ENCODE results near the gene MICAL3. TPM values are rescaled to one million over a fixed set of nuclear protein-coding genes. Genes with fewer than 3 reads are reported as not detected.

The MICAL3 gene
- polyA plus RNA-seq, 1 donor from 2014 or later = 28.1 TPM

DNA sequence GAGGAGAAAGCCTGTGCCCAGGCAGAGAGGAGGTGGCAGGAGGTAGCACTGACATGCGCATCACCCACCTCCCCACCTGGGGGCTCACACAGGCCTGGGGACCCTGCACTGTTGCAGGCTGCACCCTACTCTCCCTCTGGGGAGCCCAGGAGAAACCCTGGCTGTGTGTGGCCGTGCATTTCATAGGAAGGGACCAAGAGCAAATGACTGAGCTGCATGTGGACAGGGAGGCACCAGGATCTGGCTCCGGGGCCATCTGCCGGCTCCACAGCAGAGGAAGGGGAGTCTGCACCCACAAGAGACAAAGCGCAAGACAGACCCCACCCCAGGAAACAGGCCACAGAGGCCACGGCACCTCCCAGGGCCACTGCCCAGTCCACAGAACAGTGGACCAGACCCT is 272.8 kb downstream of the MICAL3 start:
- no peaks in the 10 kb centered on the region for H3K9me2 ChIP-seq (ENCODE audit: insufficient read depth, low read length)
- H3K36me3 ChIP-seq (ENCODE audit: insufficient read depth, low read length) = no peaks in the 10 kb centered on the region
- no peak overlapping the region for H3K4me2 ChIP-seq (ENCODE audit: low read length)
- no peak overlapping the region for H3K9ac ChIP-seq (ENCODE audit: low read length)
- no peak overlapping the region for H2AFZ ChIP-seq (ENCODE audit: low read depth, low read length)
- no peaks in the 10 kb centered on the region for H3K27me3 ChIP-seq (ENCODE audit: insufficient read depth, low read depth, low read length)
- H4K20me1 ChIP-seq (ENCODE audit: insufficient read depth) = no peaks in the 10 kb centered on the region
- H3F3A ChIP-seq (ENCODE audit: insufficient read depth, low read length, poor library complexity, severe bottlenecking) = no peaks in the 10 kb centered on the region
- TF ChIP-seq MXI1 (conservative IDR thresholded peaks at IDR 0.05; ENCODE audit: poor library complexity, severe bottlenecking) (no peak), TAF1 (IDR thresholded peaks at IDR 0.05; ENCODE audit: low read depth) (no peak), RAD21 (conservative IDR thresholded peaks at IDR 0.05) (no peak), EP300 (conservative IDR thresholded peaks at IDR 0.05; ENCODE audit: poor library complexity, severe bottlenecking) (no peak), SMC3 (conservative IDR thresholded peaks at IDR 0.05; ENCODE audit: poor library complexity) (no peak), POLR2AphosphoS5 (IDR thresholded peaks at IDR 0.05) (no peak), EZH2 (IDR thresholded peaks at IDR 0.05; ENCODE audit: borderline replicate concordance, insufficient read depth, low read length, poor library complexity, severe bottlenecking) (no peak)
- TF ChIP-seq, protein P1, sequence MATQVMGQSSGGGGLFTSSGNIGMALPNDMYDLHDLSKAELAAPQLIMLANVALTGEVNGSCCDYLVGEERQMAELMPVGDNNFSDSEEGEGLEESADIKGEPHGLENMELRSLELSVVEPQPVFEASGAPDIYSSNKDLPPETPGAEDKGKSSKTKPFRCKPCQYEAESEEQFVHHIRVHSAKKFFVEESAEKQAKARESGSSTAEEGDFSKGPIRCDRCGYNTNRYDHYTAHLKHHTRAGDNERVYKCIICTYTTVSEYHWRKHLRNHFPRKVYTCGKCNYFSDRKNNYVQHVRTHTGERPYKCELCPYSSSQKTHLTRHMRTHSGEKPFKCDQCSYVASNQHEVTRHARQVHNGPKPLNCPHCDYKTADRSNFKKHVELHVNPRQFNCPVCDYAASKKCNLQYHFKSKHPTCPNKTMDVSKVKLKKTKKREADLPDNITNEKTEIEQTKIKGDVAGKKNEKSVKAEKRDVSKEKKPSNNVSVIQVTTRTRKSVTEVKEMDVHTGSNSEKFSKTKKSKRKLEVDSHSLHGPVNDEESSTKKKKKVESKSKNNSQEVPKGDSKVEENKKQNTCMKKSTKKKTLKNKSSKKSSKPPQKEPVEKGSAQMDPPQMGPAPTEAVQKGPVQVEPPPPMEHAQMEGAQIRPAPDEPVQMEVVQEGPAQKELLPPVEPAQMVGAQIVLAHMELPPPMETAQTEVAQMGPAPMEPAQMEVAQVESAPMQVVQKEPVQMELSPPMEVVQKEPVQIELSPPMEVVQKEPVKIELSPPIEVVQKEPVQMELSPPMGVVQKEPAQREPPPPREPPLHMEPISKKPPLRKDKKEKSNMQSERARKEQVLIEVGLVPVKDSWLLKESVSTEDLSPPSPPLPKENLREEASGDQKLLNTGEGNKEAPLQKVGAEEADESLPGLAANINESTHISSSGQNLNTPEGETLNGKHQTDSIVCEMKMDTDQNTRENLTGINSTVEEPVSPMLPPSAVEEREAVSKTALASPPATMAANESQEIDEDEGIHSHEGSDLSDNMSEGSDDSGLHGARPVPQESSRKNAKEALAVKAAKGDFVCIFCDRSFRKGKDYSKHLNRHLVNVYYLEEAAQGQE (IDR thresholded peaks at IDR 0.05; ENCODE audit: borderline replicate concordance) = no peak
- TF ChIP-seq, protein P2, sequence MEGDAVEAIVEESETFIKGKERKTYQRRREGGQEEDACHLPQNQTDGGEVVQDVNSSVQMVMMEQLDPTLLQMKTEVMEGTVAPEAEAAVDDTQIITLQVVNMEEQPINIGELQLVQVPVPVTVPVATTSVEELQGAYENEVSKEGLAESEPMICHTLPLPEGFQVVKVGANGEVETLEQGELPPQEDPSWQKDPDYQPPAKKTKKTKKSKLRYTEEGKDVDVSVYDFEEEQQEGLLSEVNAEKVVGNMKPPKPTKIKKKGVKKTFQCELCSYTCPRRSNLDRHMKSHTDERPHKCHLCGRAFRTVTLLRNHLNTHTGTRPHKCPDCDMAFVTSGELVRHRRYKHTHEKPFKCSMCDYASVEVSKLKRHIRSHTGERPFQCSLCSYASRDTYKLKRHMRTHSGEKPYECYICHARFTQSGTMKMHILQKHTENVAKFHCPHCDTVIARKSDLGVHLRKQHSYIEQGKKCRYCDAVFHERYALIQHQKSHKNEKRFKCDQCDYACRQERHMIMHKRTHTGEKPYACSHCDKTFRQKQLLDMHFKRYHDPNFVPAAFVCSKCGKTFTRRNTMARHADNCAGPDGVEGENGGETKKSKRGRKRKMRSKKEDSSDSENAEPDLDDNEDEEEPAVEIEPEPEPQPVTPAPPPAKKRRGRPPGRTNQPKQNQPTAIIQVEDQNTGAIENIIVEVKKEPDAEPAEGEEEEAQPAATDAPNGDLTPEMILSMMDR (IDR thresholded peaks at IDR 0.05; ENCODE audit: poor library complexity, severe bottlenecking) = no peak
- H3K9me3 ChIP-seq (ENCODE audit: low read length) = no peaks in the 10 kb centered on the region
- no peak overlapping the region for H3K27ac ChIP-seq (ENCODE audit: low read length)
- no peaks in the 10 kb centered on the region for H3K79me2 ChIP-seq (replicated peaks; ENCODE audit: insufficient read depth, low read length)
- no peak overlapping the region for H3K4me3 ChIP-seq (ENCODE audit: low read length)

DNA sequence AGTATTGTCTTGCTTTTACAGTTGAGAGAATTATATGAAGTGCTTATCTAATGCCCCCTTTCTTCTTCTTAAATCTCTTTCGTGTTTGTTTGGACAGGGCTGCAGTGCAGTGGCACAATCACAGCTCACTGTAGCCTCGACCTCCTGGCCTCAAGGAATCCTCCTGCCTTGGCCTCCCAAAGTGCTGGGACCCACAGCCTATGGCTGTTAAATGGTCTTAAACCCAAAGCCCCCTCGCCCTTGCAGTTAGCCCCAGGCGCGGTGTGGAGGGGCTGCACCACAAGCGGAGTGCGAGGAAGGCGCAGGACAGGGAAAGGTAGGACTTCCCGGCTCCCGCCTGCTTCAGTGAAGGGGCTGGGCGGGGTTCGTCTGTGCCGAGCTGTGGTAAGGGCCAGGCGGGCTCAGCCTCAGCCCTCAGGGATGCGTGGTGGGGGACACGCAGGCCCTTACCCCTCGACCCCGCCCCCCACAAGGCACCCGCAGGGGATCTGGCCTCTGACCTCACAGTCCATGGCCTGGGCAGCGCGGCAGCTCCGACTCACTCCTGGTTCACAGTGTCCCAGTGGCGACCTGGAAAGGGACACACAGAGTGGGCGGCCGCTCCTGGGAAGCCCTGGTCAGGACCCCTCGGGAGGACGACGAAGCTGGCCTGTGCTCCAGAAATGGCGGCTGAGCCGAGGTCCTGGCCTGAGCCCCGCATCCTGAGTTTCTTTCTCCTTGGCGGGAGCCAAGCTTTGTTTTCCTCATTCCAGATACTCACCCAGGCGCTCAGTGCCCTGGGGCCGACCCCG is 274.6 kb downstream of the MICAL3 start:
- Histone ChIP-seq H3K9ac (ENCODE audit: low read length) (no peak overlapping the region), H3K36me3 (ENCODE audit: insufficient read depth, low read length) (no peaks in the 10 kb centered on the region)

More for the DNA sequence above, 274.6 kb downstream of the MICAL3 start:
- Histone ChIP-seq H4K20me1 (ENCODE audit: insufficient read depth) (no peaks in the 10 kb centered on the region), H3K4me2 (ENCODE audit: low read length) (no peak overlapping the region), H3F3A (ENCODE audit: insufficient read depth, low read length, poor library complexity, severe bottlenecking) (no peaks in the 10 kb centered on the region), H3K9me2 (ENCODE audit: insufficient read depth, low read length) (no peaks in the 10 kb centered on the region), H2AFZ (ENCODE audit: low read depth, low read length) (no peak overlapping the region), H3K9me3 (ENCODE audit: low read length) (no peaks in the 10 kb centered on the region), H3K27ac (ENCODE audit: low read length) (no peak overlapping the region), H3K79me2 (replicated peaks; ENCODE audit: insufficient read depth, low read length) (no peaks in the 10 kb centered on the region), H3K27me3 (ENCODE audit: insufficient read depth, low read depth, low read length) (no peaks in the 10 kb centered on the region), H3K4me3 (ENCODE audit: low read length) (no peak overlapping the region)
- TF ChIP-seq MXI1 (conservative IDR thresholded peaks at IDR 0.05; ENCODE audit: poor library complexity, severe bottlenecking) = no peak
- no peak for TF ChIP-seq EP300 (conservative IDR thresholded peaks at IDR 0.05; ENCODE audit: poor library complexity, severe bottlenecking)
- no peak for TF ChIP-seq EZH2 (IDR thresholded peaks at IDR 0.05; ENCODE audit: borderline replicate concordance, insufficient read depth, low read length, poor library complexity, severe bottlenecking)

All from neural cell (in vitro differentiated cells).